PFSK-1 (cell line): ENCODE results near the gene ACE.

Experiments used
- FOXP2 ChIP-seq: optimal IDR thresholded peaks from 2 replicates; pipeline ENCODE3; 2011; ENCODE audit warnings: borderline replicate concordance, control low read depth, inconsistent platforms; ENCODE audit not compliant: insufficient read depth; ENCODE audit errors: extremely low read length, extremely low read depth
- POLR2AphosphoS5 ChIP-seq: IDR thresholded peaks from 2 replicates; pipeline ENCODE4 v1.6.1; 2012; ENCODE audit warnings: low read depth, mild to moderate bottlenecking, control low read depth, low read length, moderate library complexity
- REST ChIP-seq, 2 experiments: IDR thresholded peaks; 2 replicates each; pipeline versions ENCODE4 v1.6.1 to v1.8.0; 2011 to 2012; ENCODE audit warnings: low read depth in 2 of 2, low read length in 2 of 2, control low read depth in 1 of 2, inconsistent platforms in 1 of 2, mild to moderate bottlenecking in 1 of 2, moderate library complexity in 1 of 2; ENCODE audit not compliant: insufficient read depth in 1 of 2
- SIN3A ChIP-seq: IDR thresholded peaks from 2 replicates; pipeline ENCODE4 v1.6.1; 2012; ENCODE audit warnings: mild to moderate bottlenecking, low read length, moderate library complexity, borderline replicate concordance; ENCODE audit not compliant: insufficient read depth
- TAF1 ChIP-seq: IDR thresholded peaks from 2 replicates; pipeline ENCODE4 v1.6.1; 2012; ENCODE audit warnings: low read length, control low read depth, borderline replicate concordance; ENCODE audit not compliant: insufficient read depth

ACE gene

GRCh38 chr17:63447471-63448009, 29.3 kb upstream of the ACE start:
- TF ChIP-seq TAF1 = no peak
- TF ChIP-seq SIN3A = no peak
- no peak for TF ChIP-seq POLR2AphosphoS5
- TF ChIP-seq FOXP2 = no peak
- no peak for TF ChIP-seq REST (IDR thresholded peaks at IDR 0.05; ENCODE audit: insufficient read depth in 1 of 2, low read depth in 2 of 2, low read length in 2 of 2)

- TF ChIP-seq FOXP2 (no peak), TAF1 (no peak)
Observed at GRCh38 chr17:63448655-63449054, 28.2 kb upstream of the ACE start.

- no peak for TF ChIP-seq POLR2AphosphoS5
- TF ChIP-seq REST (IDR thresholded peaks at IDR 0.05; ENCODE audit: insufficient read depth in 1 of 2, low read depth in 2 of 2, low read length in 2 of 2) = no peak
- no peak for TF ChIP-seq TAF1
- no peak for TF ChIP-seq FOXP2
- no peak for TF ChIP-seq SIN3A
Observed at GRCh38 chr17:63450551-63450950, 26.3 kb upstream of the ACE start.

GRCh38 chr17:63451150-63451549, 25.7 kb upstream of the ACE start:
- TF ChIP-seq REST (IDR thresholded peaks at IDR 0.05; ENCODE audit: insufficient read depth in 1 of 2, low read depth in 2 of 2, low read length in 2 of 2) = no peak
- TF ChIP-seq POLR2AphosphoS5 = no peak
- TF ChIP-seq FOXP2 = no peak
- TF ChIP-seq SIN3A = no peak
- no peak for TF ChIP-seq TAF1

- no peak for TF ChIP-seq SIN3A
- TF ChIP-seq REST (IDR thresholded peaks at IDR 0.05; ENCODE audit: insufficient read depth in 1 of 2, low read depth in 2 of 2, low read length in 2 of 2) = no peak
- TF ChIP-seq POLR2AphosphoS5 = no peak
- no peak for TF ChIP-seq TAF1
- no peak for TF ChIP-seq FOXP2
Observed at GRCh38 chr17:63452046-63452961, 24.6 kb upstream of the ACE start.
